ENCODE measurements around the gene SH3D19.
"Not testable (repeated sequence)": the region's sequence is repeated elsewhere in the genome, so short reads cannot be mapped to it uniquely, and the experiment has no call there.

The SH3D19 gene

GRCh38 chr4:151268905-151269304 is 56.5 kb downstream of the SH3D19 start:
- not testable (repeated sequence) for DNase-seq (ENCODE audit: low spot score)

GRCh38 chr4:151267822-151268535 is 57.4 kb downstream of the SH3D19 start:
- no peak for DNase-seq (ENCODE audit: low spot score)

GRCh38 chr4:151267104-151267503 is 58.3 kb downstream of the SH3D19 start:
- DNase-seq (ENCODE audit: low spot score): no peak

- no peak for DNase-seq (ENCODE audit: low spot score)
Measured at GRCh38 chr4:151266497-151266896, 58.9 kb downstream of the SH3D19 start.

GRCh38 chr4:151263455-151263854 is 62.0 kb downstream of the SH3D19 start:
- no peak for DNase-seq (ENCODE audit: low spot score)

GRCh38 chr4:151260526-151260925 is 64.9 kb downstream of the SH3D19 start:
- no peak for DNase-seq (ENCODE audit: low spot score)

DNA sequence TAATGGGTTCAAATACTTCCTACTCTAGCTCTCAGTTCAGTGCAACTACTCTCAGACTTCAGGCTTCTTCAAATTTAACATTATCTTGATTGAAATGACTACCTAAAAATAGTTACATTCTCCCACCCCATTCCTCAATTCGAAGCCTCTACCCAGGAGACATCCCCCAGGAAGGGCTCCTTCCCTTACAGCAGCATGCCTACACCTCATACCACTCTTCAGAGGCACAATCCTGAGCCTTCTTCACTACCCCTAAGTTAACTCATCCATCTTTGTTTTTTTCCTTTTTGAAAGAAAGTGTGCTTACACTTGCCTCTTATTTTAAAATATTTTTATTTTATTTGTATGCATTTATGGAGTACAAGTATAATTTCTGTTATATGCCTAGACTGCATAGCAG is 65.7 kb downstream of the SH3D19 start:
- no peak for DNase-seq (ENCODE audit: low spot score)

DNA sequence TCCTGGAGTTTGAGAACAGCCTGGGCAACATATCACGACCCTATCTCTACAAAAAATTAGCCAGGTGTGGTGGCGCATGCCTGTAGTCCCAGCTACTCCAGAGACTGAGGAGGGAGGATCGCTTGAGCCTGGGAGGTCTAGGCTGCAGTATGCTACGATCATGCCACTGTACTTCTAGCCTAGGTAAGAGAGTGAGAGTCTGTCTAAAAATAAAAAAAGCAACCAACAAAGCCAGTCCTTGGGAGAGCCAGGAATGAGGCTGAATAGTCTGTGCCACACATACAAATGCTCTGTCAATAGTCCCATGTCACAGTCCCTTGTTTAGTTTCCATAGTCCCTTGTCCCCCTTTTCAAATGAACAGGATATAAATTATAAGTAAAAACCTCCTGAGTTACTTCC is 67.7 kb downstream of the SH3D19 start:
- DNase-seq (ENCODE audit: low spot score): no peak

DNA sequence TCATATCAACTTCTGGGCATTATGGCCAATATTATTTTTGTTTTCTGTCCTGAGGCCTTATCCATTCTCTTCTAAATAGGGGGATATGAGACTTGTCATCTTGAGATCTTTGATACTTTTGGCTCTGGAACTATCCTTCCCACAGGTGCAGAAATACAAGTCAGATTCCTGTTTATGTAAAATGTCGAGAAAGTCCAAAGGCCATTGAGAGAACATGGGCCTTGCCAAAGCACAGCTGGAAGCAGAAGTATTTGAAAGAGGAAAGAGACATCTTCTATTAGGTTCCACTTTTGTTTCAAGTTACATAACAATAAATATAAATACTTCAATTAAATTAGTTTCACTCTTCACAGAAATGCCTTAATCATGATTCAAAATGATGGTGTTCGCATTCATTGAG is 69.3 kb downstream of the SH3D19 start:
- no peak for DNase-seq (ENCODE audit: low spot score)

- not testable (repeated sequence) for DNase-seq (ENCODE audit: low spot score)
Measured at GRCh38 chr4:151255680-151256079, 69.7 kb downstream of the SH3D19 start.

- DNase-seq (ENCODE audit: low spot score): not testable (repeated sequence)
Measured at GRCh38 chr4:151255226-151255625, 70.2 kb downstream of the SH3D19 start.

DNA sequence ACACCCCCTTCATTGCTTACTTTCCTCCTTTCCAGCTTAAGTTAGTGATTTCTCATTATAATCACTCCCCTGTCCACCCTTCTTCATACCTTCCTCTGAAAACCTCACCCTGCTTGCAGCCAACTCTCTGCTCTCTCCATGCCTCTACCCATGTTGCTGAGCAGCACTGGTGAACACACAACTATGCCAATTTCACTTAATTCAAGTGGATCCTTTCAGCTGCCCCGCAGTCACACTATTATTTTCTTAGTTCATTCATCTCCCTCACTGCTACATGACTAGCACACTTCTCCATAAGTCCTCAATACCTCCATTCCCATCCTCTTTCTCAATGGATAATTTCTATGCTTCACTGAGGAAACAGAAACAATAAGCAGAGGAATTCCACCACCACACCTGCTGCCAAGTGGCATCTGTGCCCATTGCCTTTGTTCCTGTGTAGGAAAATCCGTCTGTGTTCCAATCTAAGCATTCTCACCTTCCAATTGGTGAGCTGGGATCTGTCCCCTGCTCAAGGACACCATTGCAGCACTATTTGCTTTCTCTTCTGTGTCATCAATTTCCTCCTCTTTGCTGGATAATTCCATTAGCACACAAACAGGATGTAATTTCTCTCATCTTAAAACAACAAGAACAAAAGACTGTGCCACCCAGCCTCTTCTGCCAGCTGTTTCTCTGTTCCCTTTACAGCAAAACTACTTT is 73.7 kb downstream of the SH3D19 start:
- DNase-seq (ENCODE audit: low spot score): no peak

DNA sequence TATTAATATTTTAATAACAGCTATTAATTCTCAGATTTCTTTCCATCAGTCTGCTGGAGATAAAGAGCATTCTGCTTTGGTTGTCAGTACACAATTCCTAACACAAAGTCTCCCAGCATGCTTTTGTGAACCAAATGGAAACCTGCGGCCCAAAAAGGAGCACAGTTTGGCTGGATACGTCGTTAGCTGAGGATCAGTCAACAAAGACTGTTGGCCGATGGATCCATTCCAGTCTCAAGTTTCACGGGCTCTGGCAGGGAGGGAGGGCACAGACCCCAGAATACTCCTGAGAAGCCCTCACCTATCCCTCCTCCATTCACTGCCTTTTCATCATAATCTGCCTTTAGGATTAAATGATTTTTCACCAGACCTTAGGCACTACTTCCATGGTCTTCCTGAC is 74.7 kb downstream of the SH3D19 start:
- no peak for DNase-seq (ENCODE audit: low spot score)

DNA sequence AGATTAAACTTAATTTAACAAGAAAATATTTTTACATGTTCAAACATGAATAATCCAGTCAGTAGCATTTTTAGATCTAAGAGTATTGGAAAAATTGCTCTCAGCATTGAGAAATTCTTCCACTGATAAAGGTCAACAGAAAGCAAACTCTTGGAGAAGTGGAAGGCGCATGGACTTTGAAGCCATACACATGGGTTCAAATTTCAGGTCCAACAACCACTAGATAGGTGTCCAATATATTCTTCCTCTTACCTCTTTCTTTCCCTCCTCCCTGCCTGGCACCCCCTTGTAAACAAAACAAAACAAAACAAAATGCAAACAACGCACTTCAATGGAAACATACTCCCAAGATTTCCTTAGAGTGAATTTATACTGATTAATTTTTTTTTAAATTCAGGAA is 76.9 kb downstream of the SH3D19 start:
- no peak for DNase-seq (ENCODE audit: low spot score)

DNA sequence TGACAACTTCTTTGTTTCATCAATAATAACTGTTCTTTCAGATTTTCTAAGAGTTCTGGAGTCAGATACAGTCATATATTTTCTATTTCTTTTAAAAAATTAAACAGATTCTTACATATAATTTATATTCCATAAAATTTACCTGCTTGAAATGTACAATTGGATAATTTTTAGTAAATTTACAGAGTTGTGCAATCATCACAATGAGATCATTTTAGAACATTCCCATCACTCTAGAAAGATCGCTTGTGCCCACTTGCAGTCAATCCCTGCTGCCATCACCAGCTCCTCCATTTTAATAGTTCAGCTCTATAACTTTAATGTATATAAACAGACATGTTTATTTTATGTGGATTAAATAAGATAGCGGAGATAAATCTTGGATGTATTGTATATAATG is 78.0 kb downstream of the SH3D19 start:
- no peak for DNase-seq (ENCODE audit: low spot score)

GRCh38 chr4:151246742-151247141 is 78.7 kb downstream of the SH3D19 start:
- no peak for DNase-seq (ENCODE audit: low spot score)

DNA sequence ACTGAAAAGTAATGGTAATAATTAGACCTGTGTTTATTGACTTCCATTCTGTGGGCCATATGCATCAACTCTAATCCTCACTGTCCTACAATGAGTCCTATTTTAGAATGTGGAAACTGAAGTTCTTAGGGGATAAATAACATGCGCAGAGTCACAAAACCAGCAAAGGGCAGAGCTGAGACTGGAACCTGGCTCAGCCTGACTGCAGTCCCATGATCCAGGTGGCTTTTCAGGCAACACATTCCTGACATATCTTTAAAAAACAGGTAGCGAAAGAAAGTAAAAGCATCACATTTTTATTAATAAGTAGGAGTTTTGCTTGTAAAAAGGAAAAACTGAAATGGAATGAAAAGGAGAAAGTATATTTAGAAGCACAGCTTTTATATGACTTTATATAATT is 83.1 kb downstream of the SH3D19 start:
- DNase-seq (ENCODE audit: low spot score): no peak

DNA sequence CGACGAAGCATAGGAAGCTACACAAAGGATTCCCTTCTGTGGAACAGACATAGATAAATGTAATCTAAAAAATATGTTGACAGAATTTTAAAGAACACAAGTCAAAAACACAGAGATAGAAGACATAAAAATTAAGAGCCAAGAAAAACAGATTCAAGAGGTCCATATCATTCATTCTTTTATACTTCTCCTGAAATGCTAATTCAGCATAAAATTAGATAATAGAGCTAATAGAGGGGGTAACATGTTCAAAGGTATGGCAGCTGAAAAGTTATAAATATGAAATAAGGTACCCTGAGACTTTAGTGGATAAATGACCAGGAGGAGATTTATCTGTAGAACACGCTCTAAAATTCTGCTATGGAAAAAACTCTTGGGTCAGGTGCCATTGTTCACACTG is 85.8 kb downstream of the SH3D19 start:
- DNase-seq (ENCODE audit: low spot score): no peak

DNA sequence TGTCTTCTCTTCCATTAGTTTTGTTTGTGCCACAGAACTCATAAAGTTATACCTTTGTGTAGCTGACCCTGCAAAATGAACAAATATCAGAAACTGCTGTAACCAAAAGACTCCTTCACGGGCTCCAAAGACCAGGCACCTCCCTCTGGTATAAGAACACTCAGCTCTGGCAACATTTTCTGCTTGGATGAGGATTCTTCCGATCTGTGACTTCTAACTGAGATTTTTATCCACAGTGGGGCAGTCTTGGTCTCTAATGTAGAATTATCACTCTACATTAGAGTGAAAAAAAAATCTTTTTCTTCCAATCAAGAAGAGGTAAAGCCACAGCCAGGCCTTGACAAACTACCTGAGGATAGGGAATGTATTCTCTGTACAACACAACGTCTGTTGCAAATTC is 86.9 kb downstream of the SH3D19 start:
- no peak for DNase-seq (ENCODE audit: low spot score)

GRCh38 chr4:151236036-151236435 is 89.4 kb downstream of the SH3D19 start:
- no peak for DNase-seq (ENCODE audit: low spot score)

DNA sequence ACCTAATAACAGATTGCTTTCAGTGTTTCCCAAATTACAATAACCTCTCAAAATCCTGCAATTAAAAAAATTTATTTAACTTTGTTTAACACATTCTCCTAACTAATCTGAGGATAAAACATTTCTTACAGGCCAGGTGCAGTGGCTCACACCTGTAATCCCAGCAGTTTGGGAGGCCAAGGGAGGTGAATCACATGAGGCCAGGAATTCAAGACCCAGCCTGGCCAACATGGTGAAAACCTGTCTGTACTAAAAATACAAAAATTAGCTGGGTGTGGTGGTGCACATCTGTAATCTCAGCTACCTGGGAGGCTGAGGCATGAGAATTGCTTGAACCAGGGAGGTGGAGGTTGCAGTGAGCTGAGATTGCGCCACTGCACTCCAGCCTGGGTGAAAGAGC is 90.0 kb downstream of the SH3D19 start:
- DNase-seq (ENCODE audit: low spot score): not testable (repeated sequence)

- DNase-seq (ENCODE audit: low spot score): no peak
Measured at GRCh38 chr4:151233600-151233999, 91.8 kb downstream of the SH3D19 start.

GRCh38 chr4:151231915-151232595 is 93.3 kb downstream of the SH3D19 start:
- DNase-seq (ENCODE audit: low spot score): no peak

All from SK-N-DZ (cell line).